CD14-positive monocyte (primary cell): Measurements from ENCODE around the gene MAP3K20. TPM values are rescaled to one million over a fixed set of nuclear protein-coding genes. Genes with fewer than 3 reads are reported as not detected.

Experiments used
- DNase-seq, 3 donors: peaks; one replicate each; pipeline ENCODE4 v3.0.0-alpha.2; 2011 to 2022
- H2AFZ ChIP-seq: 2 replicates; pipeline ENCODE4 v1.6.0; 2012; ENCODE audit warnings: mild to moderate bottlenecking, low read depth, low read length, inconsistent platforms; ENCODE audit not compliant: insufficient read depth, poor library complexity, severe bottlenecking
- H3K27ac ChIP-seq, 2 donors: 1 replicate in 1 of 2; 2 replicates in 1 of 2; pipeline ENCODE4 v1.5.1; 2012 to 2013; ENCODE audit warnings: low read length in 2 of 2, control low read depth in 1 of 2, inconsistent platforms in 1 of 2, low read depth in 1 of 2, mild to moderate bottlenecking in 1 of 2
- H3K27me3 ChIP-seq, 2 donors: one replicate each; pipeline versions ENCODE4 v1.6.0 to v1.6.1; 2011 to 2013; ENCODE audit warnings: low read length in 2 of 2; ENCODE audit not compliant: control insufficient read depth in 2 of 2, insufficient read depth in 2 of 2
- H3K36me3 ChIP-seq, 2 donors: replicated peaks in 1 of 2; 1 replicate in 1 of 2; 2 replicates in 1 of 2; pipeline versions ENCODE4 v1.5.1 to v1.6.1; 2012 to 2013; ENCODE audit warnings: low read length in 2 of 2, control low read depth in 1 of 2, inconsistent platforms in 1 of 2, mild to moderate bottlenecking in 1 of 2; ENCODE audit not compliant: insufficient read depth in 2 of 2, control insufficient read depth in 1 of 2
- H3K4me1 ChIP-seq, 2 donors: 1 replicate in 1 of 2; 2 replicates in 1 of 2; pipeline versions ENCODE4 v1.5.1 to v1.6.1; 2012 to 2013; ENCODE audit warnings: low read length in 2 of 2, control low read depth in 1 of 2, inconsistent platforms in 1 of 2, mild to moderate bottlenecking in 1 of 2, moderate library complexity in 1 of 2; ENCODE audit not compliant: insufficient read depth in 2 of 2, control insufficient read depth in 1 of 2
- H3K4me2 ChIP-seq: replicated peaks from 2 replicates; pipeline ENCODE3; 2012; ENCODE audit warnings: low read length, moderate library complexity, mild to moderate bottlenecking; ENCODE audit not compliant: poor library complexity, severe bottlenecking; ENCODE audit errors: extremely low read depth
- H3K4me3 ChIP-seq, 3 experiments: fragments of 200-600 bp in 1 of 3; sonication (generic) in 1 of 3; replicated peaks in 1 of 3; 1 replicate in 2 of 3; 2 replicates in 1 of 3; pipeline ENCODE4 v1.5.1; 2011 to 2013; ENCODE audit warnings: low read length in 3 of 3, mild to moderate bottlenecking in 3 of 3, control low read depth in 2 of 3, low read depth in 2 of 3, inconsistent platforms in 1 of 3, moderate library complexity in 1 of 3
- H3K79me2 ChIP-seq: 2 replicates; pipeline ENCODE4 v1.6.0; 2012; ENCODE audit warnings: mild to moderate bottlenecking, control low read depth, inconsistent platforms, low read length, moderate library complexity; ENCODE audit not compliant: insufficient read depth
- H3K9ac ChIP-seq: 2 replicates; pipeline ENCODE4 v1.6.0; 2017; ENCODE audit warnings: low read length, mild to moderate bottlenecking; ENCODE audit not compliant: insufficient read depth, poor library complexity, severe bottlenecking
- H3K9me3 ChIP-seq, 2 donors: replicated peaks in 1 of 2; 1 replicate in 1 of 2; 2 replicates in 1 of 2; pipeline versions ENCODE4 v1.5.1 to v1.6.1; 2012 to 2013; ENCODE audit warnings: low read length in 2 of 2, control low read depth in 1 of 2; ENCODE audit not compliant: control insufficient read depth in 1 of 2, insufficient read depth in 1 of 2
- H4K20me1 ChIP-seq: 2 replicates; pipeline ENCODE4 v1.6.0; 2012; ENCODE audit warnings: mild to moderate bottlenecking, low read length, control low read depth, moderate library complexity; ENCODE audit not compliant: insufficient read depth
- H3K27ac Mint-ChIP-seq, 7 donors: one replicate each; pipeline ENCODE4 v1.8.0; 2020; ENCODE audit warnings: mild to moderate bottlenecking in 7 of 7, mixed read lengths in 7 of 7, moderate library complexity in 6 of 7, inconsistent platforms in 2 of 7
- H3K27me3 Mint-ChIP-seq, 3 donors: one replicate each; pipeline ENCODE4 v1.8.0; 2021 to 2022; ENCODE audit warnings: low read depth in 3 of 3, mild to moderate bottlenecking in 3 of 3, mixed read lengths in 3 of 3, moderate library complexity in 3 of 3, inconsistent platforms in 1 of 3
- H3K36me3 Mint-ChIP-seq, 2 donors: one replicate each; pipeline ENCODE4 v1.8.0; 2020; ENCODE audit warnings: mixed read lengths in 2 of 2, inconsistent platforms in 1 of 2, mild to moderate bottlenecking in 1 of 2
- H3K4me1 Mint-ChIP-seq: one replicate; pipeline ENCODE4 v1.8.0; 2020; ENCODE audit warnings: mild to moderate bottlenecking, mixed read lengths
- H3K4me3 Mint-ChIP-seq, 2 donors: one replicate each; pipeline ENCODE4 v1.8.0; 2020; ENCODE audit warnings: mild to moderate bottlenecking in 2 of 2, mixed read lengths in 2 of 2, moderate library complexity in 1 of 2
- H3K9me3 Mint-ChIP-seq, 7 donors: one replicate each; pipeline ENCODE4 v1.8.0; 2020 to 2022; ENCODE audit warnings: mixed read lengths in 7 of 7, mild to moderate bottlenecking in 6 of 7, moderate library complexity in 6 of 7, inconsistent platforms in 2 of 7
- WGBS: methylation state at CpG from one replicate; pipeline ENCODE4 v1.1.5; 2013; ENCODE audit warnings: missing lambda C conversion rate; ENCODE audit not compliant: insufficient coverage; 5-methylcytosine and 5-hydroxymethylcytosine counted together
- intact Hi-C, 2 donors: fragments of 100-400 bp; cut with micrococcal nuclease; formaldehyde crosslinking; loops; one replicate each; pipeline versions ENCODE4 v1.15.0 to v1.15.1; 2023
- polyA plus RNA-seq, 3 donors: library from polyadenylated mRNA; depleted of rRNA in 1 of 3; unstranded in 2 of 3; stranded (reverse) in 1 of 3; fragments of 300-500 nt in 2 of 3; fragments of >200 nt in 1 of 3; fragmentation: Illumina TruSeq in 2 of 3; gene quantifications; 1 replicate in 2 of 3; 2 replicates in 1 of 3; pipeline ENCODE4 v1.2.3, GENCODE V29; 2012 to 2021
- TF ChIP-seq, protein P1 (sequence below): fragments of 200-600 bp; IDR thresholded peaks from one replicate; pipeline ENCODE4 v1.8.0; 2022; ENCODE audit warnings: antibody characterized with exemption, mild to moderate bottlenecking

The MAP3K20 gene
- polyA plus RNA-seq, 3 donors = 14.3 to 30.7 (median 21.6) TPM

DNA sequence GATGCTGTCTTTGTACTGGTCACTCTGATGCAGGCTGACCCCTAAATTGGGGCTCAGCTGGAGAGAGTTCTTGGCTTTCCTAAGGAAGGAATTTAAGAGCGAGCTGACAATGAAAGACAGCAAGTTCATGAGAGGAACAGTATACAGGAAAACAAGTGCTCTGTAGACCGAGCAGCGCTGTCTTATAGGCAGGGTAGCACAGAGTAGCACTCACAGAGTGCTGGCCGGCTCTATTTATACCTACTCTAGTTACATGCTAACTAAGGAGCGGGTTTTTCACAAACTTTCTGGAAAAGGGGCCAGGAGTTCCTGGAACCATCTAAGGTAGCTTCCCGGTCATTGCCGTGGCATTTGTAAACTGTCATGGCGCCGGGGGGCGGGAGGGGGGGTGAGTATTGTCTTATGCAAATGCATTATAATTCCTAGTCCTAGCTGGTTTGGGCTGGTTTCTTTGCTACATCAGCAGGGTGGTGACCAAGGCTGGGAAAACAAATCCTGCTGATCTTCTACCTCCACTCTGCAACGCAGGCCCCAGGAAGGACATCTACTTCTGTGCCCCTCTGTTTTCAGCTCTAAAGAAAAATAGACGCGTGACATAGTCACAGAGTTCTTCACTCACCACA is 31.6 kb upstream of the MAP3K20 start:
- intact Hi-C loops = loop anchor here in 1 of 2 donors (5.0 kb wide), 1 partner anchor 33 kb away; the partner anchor contains the start of gene MAP3K20
- H3K4me1 ChIP-seq = peaks cover 25% of the 10 kb centered on the region in 2 donors
- Mint-ChIP-seq H3K4me1 (peaks cover 30% of the 10 kb centered on the region), H3K27me3 (peaks cover 0 to 4% (median 2%) of the 10 kb centered on the region in 3 donors), H3K4me3 (no peak overlapping the region), H3K36me3 (peaks cover 0 to 4% of the 10 kb centered on the region in 2 donors), H3K9me3 (no peaks in the 10 kb centered on the region), H3K27ac (peak overlapping the region; percentile 86 to 97 (median 93))
- peak overlapping the region; percentile 51 for H3K4me2 ChIP-seq
- no peaks in the 10 kb centered on the region for H3K79me2 ChIP-seq
- TF ChIP-seq, protein P1, sequence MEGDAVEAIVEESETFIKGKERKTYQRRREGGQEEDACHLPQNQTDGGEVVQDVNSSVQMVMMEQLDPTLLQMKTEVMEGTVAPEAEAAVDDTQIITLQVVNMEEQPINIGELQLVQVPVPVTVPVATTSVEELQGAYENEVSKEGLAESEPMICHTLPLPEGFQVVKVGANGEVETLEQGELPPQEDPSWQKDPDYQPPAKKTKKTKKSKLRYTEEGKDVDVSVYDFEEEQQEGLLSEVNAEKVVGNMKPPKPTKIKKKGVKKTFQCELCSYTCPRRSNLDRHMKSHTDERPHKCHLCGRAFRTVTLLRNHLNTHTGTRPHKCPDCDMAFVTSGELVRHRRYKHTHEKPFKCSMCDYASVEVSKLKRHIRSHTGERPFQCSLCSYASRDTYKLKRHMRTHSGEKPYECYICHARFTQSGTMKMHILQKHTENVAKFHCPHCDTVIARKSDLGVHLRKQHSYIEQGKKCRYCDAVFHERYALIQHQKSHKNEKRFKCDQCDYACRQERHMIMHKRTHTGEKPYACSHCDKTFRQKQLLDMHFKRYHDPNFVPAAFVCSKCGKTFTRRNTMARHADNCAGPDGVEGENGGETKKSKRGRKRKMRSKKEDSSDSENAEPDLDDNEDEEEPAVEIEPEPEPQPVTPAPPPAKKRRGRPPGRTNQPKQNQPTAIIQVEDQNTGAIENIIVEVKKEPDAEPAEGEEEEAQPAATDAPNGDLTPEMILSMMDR = no peak
- H3K27ac ChIP-seq = peak overlapping the region; percentile 55 to 81
- no peaks in the 10 kb centered on the region for H4K20me1 ChIP-seq
- no peaks in the 10 kb centered on the region for H3K9me3 ChIP-seq
- 97% methylated on average over 8 of the region's 13 CpGs for WGBS
- H2AFZ ChIP-seq = peak overlapping the region; percentile 70
- H3K4me3 ChIP-seq = peak overlapping the region in 1 of 3 experiments; percentile 21
- H3K9ac ChIP-seq = peak overlapping the region; percentile 39
- no peaks in the 10 kb centered on the region for H3K36me3 ChIP-seq
- no peaks in the 10 kb centered on the region for H3K27me3 ChIP-seq
- no peak for DNase-seq

DNA sequence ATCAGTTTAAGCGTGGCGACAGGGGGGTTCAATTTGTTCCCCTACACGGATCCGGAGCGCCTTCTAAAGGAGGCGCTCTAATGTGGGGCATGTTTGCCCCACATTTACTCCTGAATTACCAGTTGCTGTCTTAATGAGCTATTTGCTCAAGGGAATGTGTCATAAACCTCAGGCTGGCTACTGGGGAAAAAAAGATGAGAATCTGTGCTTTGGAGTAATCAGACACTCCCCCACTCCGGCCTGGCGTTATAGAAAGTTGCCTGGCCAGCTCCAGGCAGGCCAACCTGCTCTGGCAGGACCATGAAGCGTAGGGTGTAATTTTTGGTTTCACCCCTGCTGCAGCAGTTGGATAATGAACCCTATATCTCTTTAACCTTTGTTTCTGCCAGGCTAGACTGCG is 31.0 kb upstream of the MAP3K20 start:
- H3K27me3 Mint-ChIP-seq = peaks cover 0 to 4% (median 2%) of the 10 kb centered on the region in 3 donors
- Histone ChIP-seq H3K4me2 (no peak overlapping the region), H3K27me3 (no peaks in the 10 kb centered on the region), H3K27ac (no peak overlapping the region), H3K79me2 (no peaks in the 10 kb centered on the region), H2AFZ (no peak overlapping the region), H3K4me1 (peaks cover 31 to 32% of the 10 kb centered on the region in 2 donors), H3K9me3 (no peaks in the 10 kb centered on the region), H3K9ac (no peak overlapping the region), H4K20me1 (no peaks in the 10 kb centered on the region), H3K36me3 (no peaks in the 10 kb centered on the region), H3K4me3 (no peak overlapping the region)
- DNase-seq = no peak
- peak overlapping the region in 1 of 7 donors; percentile 12 for H3K27ac Mint-ChIP-seq
- H3K4me1 Mint-ChIP-seq = peaks cover 36% of the 10 kb centered on the region
- intact Hi-C loops = loop anchor here in 1 of 2 donors (5.0 kb wide), 1 partner anchor 33 kb away; the partner anchor contains the start of gene MAP3K20
- TF ChIP-seq, protein P1 = no peak
- peaks cover 0 to 4% of the 10 kb centered on the region in 2 donors for H3K36me3 Mint-ChIP-seq
- no peaks in the 10 kb centered on the region for H3K9me3 Mint-ChIP-seq
- WGBS = 82% methylated on average over 4 of the region's 10 CpGs
- H3K4me3 Mint-ChIP-seq = no peak overlapping the region
